Frontal cortex (tissue), 1 donor: Measurements from ENCODE around the gene EQTN. TPM values are rescaled to one million over a fixed set of nuclear protein-coding genes. Genes with fewer than 3 reads are reported as not detected.

Experiments used
- total RNA-seq: library from RNA; depleted of rRNA; stranded (reverse); fragments of >200 nt; gene quantifications from one replicate; pipeline ENCODE4 v1.2.3, GENCODE V29; 2014

Gene EQTN
- total RNA-seq, 1 donor from 2014 or later: 1.6 TPM

Other genes starting within 250 kb of the EQTN start
- gene TEK, start 187.9 kb downstream of the EQTN start, total RNA-seq: 6.9 TPM
- not detected for gene IFNK, start 227.1 kb upstream of the EQTN start, total RNA-seq
- 2.9 TPM for gene MOB3B, start 232.7 kb upstream of the EQTN start, total RNA-seq